ENCODE measurements around the gene EPHA4. TPM values are rescaled to one million over a fixed set of nuclear protein-coding genes. Genes with fewer than 3 reads are reported as not detected.

Gene EPHA4
- total and polyA plus RNA-seq, 2 donors (not counting 1 experiment from before 2014, with no cell fraction given) = 9.6 to 21.0 TPM

- Histone ChIP-seq H3K9me3 (ENCODE audit: control insufficient read depth, insufficient read depth, low read depth, low read length) (no peaks in the 10 kb centered on the region), H4K20me1 (ENCODE audit: control insufficient read depth, extremely low read depth, insufficient read depth, low read length) (no peaks in the 10 kb centered on the region), H3K27me3 (ENCODE audit: control insufficient read depth, insufficient read depth, low read length) (no peaks in the 10 kb centered on the region), H3K36me3 (ENCODE audit: control insufficient read depth, insufficient read depth, low read length) (no peaks in the 10 kb centered on the region), H3K4me2 (ENCODE audit: extremely low read depth, insufficient read depth, low read length) (no peak overlapping the region), H3K27ac (ENCODE audit: insufficient read depth, low read length) (no peak overlapping the region), H3K4me1 (ENCODE audit: control insufficient read depth, extremely low read depth, insufficient read depth, low read length) (no peaks in the 10 kb centered on the region), H3K9ac (ENCODE audit: insufficient read depth, low read length) (no peak overlapping the region), H3K79me2 (ENCODE audit: control insufficient read depth, insufficient read depth, low read length) (no peaks in the 10 kb centered on the region), H3K4me3 (replicated peaks in 1 of 4; ENCODE audit: control extremely low read depth in 1 of 4, insufficient read depth in 1 of 4, low read depth in 3 of 4, low read length in 4 of 4) (no peak overlapping the region), H2AFZ (ENCODE audit: low read length) (no peak overlapping the region)
- DNase-seq (ENCODE audit: low read depth in 2 of 2) = peak in 1 of 2 donors; percentile 38
- TF ChIP-seq EZH2 (IDR thresholded peaks at IDR 0.05; ENCODE audit: low read length, missing control alignments) (no peak), CTCF (conservative IDR thresholded peaks at IDR 0.05 in 1 of 2, IDR thresholded peaks at IDR 0.05 in 1 of 2; ENCODE audit: low read depth in 1 of 2, low read length in 2 of 2) (no peak)
Observed at GRCh38 chr2:221485503-221485870, 86.6 kb downstream of the EPHA4 start.

- Histone ChIP-seq H3K79me2 (ENCODE audit: control insufficient read depth, insufficient read depth, low read length) (no peaks in the 10 kb centered on the region), H3K4me1 (ENCODE audit: control insufficient read depth, extremely low read depth, insufficient read depth, low read length) (no peaks in the 10 kb centered on the region), H3K4me2 (ENCODE audit: extremely low read depth, insufficient read depth, low read length) (no peak overlapping the region), H3K36me3 (ENCODE audit: control insufficient read depth, insufficient read depth, low read length) (no peaks in the 10 kb centered on the region), H2AFZ (ENCODE audit: low read length) (no peak overlapping the region), H3K27ac (ENCODE audit: insufficient read depth, low read length) (no peak overlapping the region), H3K9ac (ENCODE audit: insufficient read depth, low read length) (no peak overlapping the region), H4K20me1 (ENCODE audit: control insufficient read depth, extremely low read depth, insufficient read depth, low read length) (no peaks in the 10 kb centered on the region), H3K27me3 (ENCODE audit: control insufficient read depth, insufficient read depth, low read length) (no peaks in the 10 kb centered on the region), H3K4me3 (replicated peaks in 1 of 4; ENCODE audit: control extremely low read depth in 1 of 4, insufficient read depth in 1 of 4, low read depth in 3 of 4, low read length in 4 of 4) (no peak overlapping the region), H3K9me3 (ENCODE audit: control insufficient read depth, insufficient read depth, low read depth, low read length) (no peaks in the 10 kb centered on the region)
- DNase-seq (ENCODE audit: low read depth in 2 of 2) = no peak
- no peak for TF ChIP-seq EZH2 (IDR thresholded peaks at IDR 0.05; ENCODE audit: low read length, missing control alignments)
- no peak for TF ChIP-seq CTCF (conservative IDR thresholded peaks at IDR 0.05 in 1 of 2, IDR thresholded peaks at IDR 0.05 in 1 of 2; ENCODE audit: low read depth in 1 of 2, low read length in 2 of 2)
Observed at GRCh38 chr2:221484761-221485502, 87.2 kb downstream of the EPHA4 start.

- Histone ChIP-seq H3K27ac (ENCODE audit: insufficient read depth, low read length) (no peak overlapping the region), H3K4me1 (ENCODE audit: control insufficient read depth, extremely low read depth, insufficient read depth, low read length) (no peaks in the 10 kb centered on the region), H3K79me2 (ENCODE audit: control insufficient read depth, insufficient read depth, low read length) (no peaks in the 10 kb centered on the region), H2AFZ (ENCODE audit: low read length) (no peak overlapping the region), H3K9me3 (ENCODE audit: control insufficient read depth, insufficient read depth, low read depth, low read length) (no peaks in the 10 kb centered on the region), H3K4me2 (ENCODE audit: extremely low read depth, insufficient read depth, low read length) (peak overlapping the region; percentile 58), H4K20me1 (ENCODE audit: control insufficient read depth, extremely low read depth, insufficient read depth, low read length) (no peaks in the 10 kb centered on the region), H3K9ac (ENCODE audit: insufficient read depth, low read length) (no peak overlapping the region), H3K36me3 (ENCODE audit: control insufficient read depth, insufficient read depth, low read length) (no peaks in the 10 kb centered on the region), H3K27me3 (ENCODE audit: control insufficient read depth, insufficient read depth, low read length) (no peaks in the 10 kb centered on the region), H3K4me3 (replicated peaks in 1 of 4; ENCODE audit: control extremely low read depth in 1 of 4, insufficient read depth in 1 of 4, low read depth in 3 of 4, low read length in 4 of 4) (peak overlapping the region in 1 of 4 experiments; percentile 3)
- DNase-seq (ENCODE audit: low read depth in 2 of 2) = peak in 1 of 2 donors; percentile 42
- TF ChIP-seq EZH2 (IDR thresholded peaks at IDR 0.05; ENCODE audit: low read length, missing control alignments) (no peak), CTCF (conservative IDR thresholded peaks at IDR 0.05 in 1 of 2, IDR thresholded peaks at IDR 0.05 in 1 of 2; ENCODE audit: low read depth in 1 of 2, low read length in 2 of 2) (no peak)
Observed at GRCh38 chr2:221482666-221483455, 89.2 kb downstream of the EPHA4 start.

All from fibroblast of lung (primary cell).